ENCODE data around the gene UBXN11.
"Not testable (repeated sequence)": the region's sequence is repeated elsewhere in the genome, so short reads cannot be mapped to it uniquely, and the experiment has no call there.

The UBXN11 gene

GRCh38 chr1:26330276-26330675, 23.8 kb upstream of the UBXN11 start:
- no peak for TF ChIP-seq CTCF (IDR thresholded peaks at IDR 0.05; ENCODE audit: low read depth, low read length)

GRCh38 chr1:26329380-26329779, 22.9 kb upstream of the UBXN11 start:
- not testable (repeated sequence) for DNase-seq; H3K27me3 ChIP-seq (ENCODE audit: insufficient read depth, low read depth, severe bottlenecking); H3K4me3 ChIP-seq (ENCODE audit: low read depth, low read length); H3K9me3 ChIP-seq (ENCODE audit: severe bottlenecking)
- Histone ChIP-seq H3K27ac (peak overlapping the region; percentile 18; the same call in 1 of the 2 replicates), H3K36me3 (peaks cover 14% of the 10 kb centered on the region)

More at GRCh38 chr1:26330276-26330675, 23.8 kb upstream of the UBXN11 start:
- Histone ChIP-seq H3K27me3 (ENCODE audit: insufficient read depth, low read depth, severe bottlenecking) (no peaks in the 10 kb centered on the region), H3K4me3 (ENCODE audit: low read depth, low read length) (no peak overlapping the region), H3K27ac (peak overlapping the region; percentile 10), H3K36me3 (peaks cover 5% of the 10 kb centered on the region; the same call in 1 of the 2 replicates), H3K9me3 (ENCODE audit: severe bottlenecking) (no peaks in the 10 kb centered on the region)
- DNase-seq, result no peak

- Histone ChIP-seq H3K27ac (peak overlapping the region; percentile 73), H3K27me3 (ENCODE audit: insufficient read depth, low read depth, severe bottlenecking) (no peaks in the 10 kb centered on the region), H3K9me3 (ENCODE audit: severe bottlenecking) (no peaks in the 10 kb centered on the region), H3K4me3 (ENCODE audit: low read depth, low read length) (no peak overlapping the region), H3K36me3 (peaks cover 19% of the 10 kb centered on the region)
- TF ChIP-seq CTCF (IDR thresholded peaks at IDR 0.05; ENCODE audit: low read depth, low read length), result no peak
- no peak for DNase-seq
These were observed 22.2 kb upstream of the UBXN11 start for GRCh38 chr1:26328597-26328996.

GRCh38 chr1:26327956-26328362, 21.5 kb upstream of the UBXN11 start:
- peak; percentile 56 for TF ChIP-seq CTCF (IDR thresholded peaks at IDR 0.05; ENCODE audit: low read depth, low read length)
- DNase-seq, result peak; percentile 89

GRCh38 chr1:26324550-26324949, 18.1 kb upstream of the UBXN11 start:
- peaks cover 32% of the 10 kb centered on the region for H3K36me3 ChIP-seq
- no peaks in the 10 kb centered on the region for H3K27me3 ChIP-seq (ENCODE audit: insufficient read depth, low read depth, severe bottlenecking)
- no peak for DNase-seq
- no peaks in the 10 kb centered on the region for H3K9me3 ChIP-seq (ENCODE audit: severe bottlenecking)
- no peak overlapping the region for H3K27ac ChIP-seq
- TF ChIP-seq CTCF (IDR thresholded peaks at IDR 0.05; ENCODE audit: low read depth, low read length), result no peak
- H3K4me3 ChIP-seq (ENCODE audit: low read depth, low read length), result no peak overlapping the region

More at GRCh38 chr1:26327956-26328362, 21.5 kb upstream of the UBXN11 start:
- Histone ChIP-seq H3K9me3 (ENCODE audit: severe bottlenecking) (no peaks in the 10 kb centered on the region), H3K27me3 (ENCODE audit: insufficient read depth, low read depth, severe bottlenecking) (no peaks in the 10 kb centered on the region), H3K27ac (peak overlapping the region; percentile 73), H3K36me3 (peaks cover 24% of the 10 kb centered on the region), H3K4me3 (ENCODE audit: low read depth, low read length) (no peak overlapping the region)

GRCh38 chr1:26323382-26323781, 16.9 kb upstream of the UBXN11 start:
- Histone ChIP-seq H3K9me3 (ENCODE audit: severe bottlenecking) (no peaks in the 10 kb centered on the region), H3K36me3 (peaks cover 32% of the 10 kb centered on the region), H3K27me3 (ENCODE audit: insufficient read depth, low read depth, severe bottlenecking) (no peaks in the 10 kb centered on the region), H3K4me3 (ENCODE audit: low read depth, low read length) (no peak overlapping the region), H3K27ac (no peak overlapping the region)
- no peak for TF ChIP-seq CTCF (IDR thresholded peaks at IDR 0.05; ENCODE audit: low read depth, low read length)
- no peak for DNase-seq

Measured in WERI-Rb-1 (cell line).